HepG2 (cell line): ENCODE measurements around the gene PTCH1. TPM values are rescaled to one million over a fixed set of nuclear protein-coding genes. Genes with fewer than 3 reads are reported as not detected.
A peak's percentile ranks its signal among the peaks of the same experiment; 100 is the strongest.

Source experiments
- CEBPB ChIP-seq: IDR thresholded peaks from 2 replicates; pipeline ENCODE4 v1.6.1; 2011; ENCODE audit warnings: low read depth, low read length, improper control_type of control experiment, borderline replicate concordance
- HOXA5 ChIP-seq: sonication (generic); formaldehyde crosslinking; IDR thresholded peaks from 2 replicates; pipeline ENCODE4 v1.4.0; 2020; ENCODE audit warnings: missing genetic modification reagents
- NONO ChIP-seq, 2 experiments: fragments of 450-650 bp in 1 of 2; sonication (generic) in 1 of 2; formaldehyde crosslinking in 1 of 2; IDR thresholded peaks in 1 of 2; conservative IDR thresholded peaks in 1 of 2; 2 replicates each; pipeline versions ENCODE4 v1.6.1 to v1.8.0; 2017 to 2022; ENCODE audit warnings: mild to moderate bottlenecking in 1 of 2, missing genetic modification reagents in 1 of 2, moderate library complexity in 1 of 2
- PRPF4 ChIP-seq: fragments of 200-400 bp; formaldehyde crosslinking; IDR thresholded peaks from 2 replicates; pipeline ENCODE4 v1.6.1; 2016; ENCODE audit warnings: low read length, low read depth; ENCODE audit not compliant: poor library complexity, severe bottlenecking
- RAD21 ChIP-seq: fragments of 450-650 bp; formaldehyde crosslinking; IDR thresholded peaks from 2 replicates; pipeline ENCODE4 v1.5.0; 2020; ENCODE audit warnings: mild to moderate bottlenecking
- RARA ChIP-seq: IDR thresholded peaks from 2 replicates; pipeline ENCODE4 v1.6.1; 2016; ENCODE audit warnings: missing genetic modification reagents, missing compliant biosample characterization
- RFX5 ChIP-seq: IDR thresholded peaks from 2 replicates; pipeline ENCODE4 v1.6.1; 2011; ENCODE audit warnings: low read depth, low read length, improper control_type of control experiment
- STAT5B ChIP-seq: sonication (generic); formaldehyde crosslinking; IDR thresholded peaks from 2 replicates; pipeline ENCODE4 v1.4.0; 2020; ENCODE audit warnings: missing genetic modification reagents
- TCF7L2 ChIP-seq: IDR thresholded peaks from 2 replicates; pipeline ENCODE4 v1.6.1; 2011; ENCODE audit warnings: mild to moderate bottlenecking, low read depth, low read length, moderate library complexity
- WIZ ChIP-seq: sonication (generic); formaldehyde crosslinking; IDR thresholded peaks from 2 replicates; pipeline ENCODE4 v1.5.1; 2020; ENCODE audit warnings: mild to moderate bottlenecking, missing genetic modification reagents
- ZC3H4 ChIP-seq: sonication (generic); formaldehyde crosslinking; IDR thresholded peaks from 2 replicates; pipeline ENCODE4 v1.4.0; 2020; ENCODE audit warnings: missing genetic modification reagents, borderline replicate concordance
- ZNF33B ChIP-seq: sonication (generic); formaldehyde crosslinking; IDR thresholded peaks from 2 replicates; pipeline ENCODE4 v1.5.1; 2020; ENCODE audit warnings: mild to moderate bottlenecking, missing genetic modification reagents
- ZNF777 ChIP-seq: sonication (generic); formaldehyde crosslinking; IDR thresholded peaks from 2 replicates; pipeline ENCODE4 v1.4.0; 2020; ENCODE audit warnings: missing genetic modification reagents
- ZNF891 ChIP-seq: sonication (generic); formaldehyde crosslinking; IDR thresholded peaks from 2 replicates; pipeline ENCODE4 v1.5.0; 2020; ENCODE audit warnings: mild to moderate bottlenecking, missing genetic modification reagents
- polyA plus RNA-seq, 8 experiments: library from polyadenylated mRNA; depleted of rRNA in 3 of 8; stranded (reverse) in 7 of 8; unstranded in 1 of 8; fragments of >200 nt; fragmentation: Illumina TruSeq in 4 of 8; extraction: Trizol in 4 of 8; gene quantifications; 2 replicates each; pipeline versions ENCODE4 v1.2.1 to v1.2.3, GENCODE V29; 2011 to 2016; ENCODE audit warnings: low read depth in 4 of 8, missing spikeins in 1 of 8, mixed read lengths in 1 of 8; ENCODE audit not compliant: insufficient read depth in 1 of 8
- total RNA-seq, 5 experiments: library from RNA; depleted of rRNA; stranded (reverse); fragments of >200 nt; fragmentation: Illumina TruSeq; extraction: Trizol; gene quantifications; 2 replicates each; pipeline ENCODE4 v1.2.3, GENCODE V29; 2016; ENCODE audit warnings: low read depth in 1 of 5
- TF ChIP-seq, protein P1 (sequence below): IDR thresholded peaks from 2 replicates; pipeline ENCODE4 v1.6.1; 2012; ENCODE audit warnings: inconsistent platforms
- TF ChIP-seq, protein P2 (sequence below): sonication (generic); formaldehyde crosslinking; IDR thresholded peaks from 2 replicates; pipeline ENCODE4 v1.8.0; 2022; ENCODE audit warnings: missing genetic modification reagents, low read depth, mild to moderate bottlenecking, borderline replicate concordance
- TF ChIP-seq, protein P3 (sequence below): sonication (generic); formaldehyde crosslinking; IDR thresholded peaks from 2 replicates; pipeline ENCODE4 v1.4.0; 2020; ENCODE audit warnings: missing genetic modification reagents
- TF ChIP-seq, protein P4 (sequence below): sonication (generic); formaldehyde crosslinking; IDR thresholded peaks from 2 replicates; pipeline ENCODE4 v1.4.0; 2020; ENCODE audit warnings: mild to moderate bottlenecking, low read depth, missing genetic modification reagents
- TF ChIP-seq, protein P5 (sequence below): sonication (generic); formaldehyde crosslinking; IDR thresholded peaks from 2 replicates; pipeline ENCODE4; 2020; ENCODE audit warnings: missing genetic modification reagents, mild to moderate bottlenecking, borderline replicate concordance
- TF ChIP-seq, protein P6 (sequence below): sonication (generic); formaldehyde crosslinking; IDR thresholded peaks from 2 replicates; pipeline ENCODE4 v1.9.0; 2021; ENCODE audit warnings: missing genetic modification reagents, mild to moderate bottlenecking, borderline replicate concordance
- TF ChIP-seq, protein P7 (sequence below): sonication (generic); formaldehyde crosslinking; IDR thresholded peaks from 2 replicates; pipeline ENCODE4 v1.8.0; 2022; ENCODE audit warnings: mild to moderate bottlenecking, missing genetic modification reagents, moderate library complexity

PTCH1 gene
- total and polyA plus RNA-seq, 2 of the 13 experiments (the other 11 are each of a cell fraction or from before 2014, with no cell fraction given) = 2.8 to 3.9 TPM

DNA sequence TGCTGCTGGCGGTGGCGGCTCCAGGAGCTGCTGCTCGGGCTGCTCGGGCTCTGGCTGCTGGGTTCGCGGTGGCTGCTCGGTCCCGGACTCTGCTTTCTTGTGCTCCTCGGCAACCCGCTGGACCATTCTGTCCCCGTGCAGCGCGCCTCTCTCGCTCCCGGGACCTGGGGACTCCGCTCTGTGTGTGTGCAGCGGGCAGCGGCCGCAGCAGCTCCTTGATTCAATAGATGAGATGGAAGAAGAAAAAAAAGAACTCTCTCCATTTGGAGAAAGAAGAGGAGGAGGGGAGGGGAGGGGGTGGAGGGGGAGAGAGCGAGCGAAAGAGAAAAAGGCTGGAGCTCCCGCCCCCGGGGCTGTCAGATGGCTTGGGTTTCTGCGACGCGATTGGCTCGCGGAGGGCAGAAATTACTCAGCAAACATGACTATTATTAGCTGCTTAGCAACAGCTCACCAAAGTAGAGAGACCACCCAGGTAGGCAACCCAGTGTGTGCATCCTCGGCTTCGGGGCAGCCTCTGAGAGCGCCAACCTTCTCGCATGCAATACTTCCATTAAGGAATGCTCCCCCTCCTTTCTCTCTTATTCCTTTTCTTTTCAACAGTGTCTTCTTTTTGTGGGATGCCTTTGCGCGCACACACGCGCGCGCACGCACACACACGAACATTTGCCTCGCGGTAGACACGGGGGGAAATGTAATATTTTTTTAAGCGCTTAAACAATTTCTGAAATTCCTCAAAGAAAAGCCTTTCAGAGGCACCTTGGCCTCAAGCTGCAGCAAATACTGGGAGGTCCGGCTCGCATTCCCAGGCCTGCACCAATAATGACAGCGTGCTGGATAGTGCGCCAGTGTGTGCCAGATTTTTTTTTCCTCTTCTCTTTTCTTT is 7.6 kb downstream of the PTCH1 start (continued):
- TF ChIP-seq, protein P1, sequence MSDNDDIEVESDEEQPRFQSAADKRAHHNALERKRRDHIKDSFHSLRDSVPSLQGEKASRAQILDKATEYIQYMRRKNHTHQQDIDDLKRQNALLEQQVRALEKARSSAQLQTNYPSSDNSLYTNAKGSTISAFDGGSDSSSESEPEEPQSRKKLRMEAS = peak; percentile 10; the same call in 1 of the 2 replicates
- TF ChIP-seq RFX5 (peak; percentile 32; the same call in 1 of the 2 replicates), TCF7L2 (no peak), STAT5B (CRISPR knock-in tag) (no peak), RARA (CRISPR knock-in tag) (no peak), ZNF33B (CRISPR knock-in tag) (no peak), WIZ (CRISPR knock-in tag) (no peak), ZNF777 (CRISPR knock-in tag) (no peak), ZNF891 (CRISPR knock-in tag) (no peak), PRPF4 (no peak), RAD21 (no peak), NONO (IDR thresholded peaks at IDR 0.05) (no peak), NONO (CRISPR knock-in tag; conservative IDR thresholded peaks at IDR 0.05) (0 out of 2 replicates have a peak, but pooled peaks have one; percentile 8), HOXA5 (CRISPR knock-in tag) (no peak), ZC3H4 (CRISPR knock-in tag) (no peak), CEBPB (no peak)
- TF ChIP-seq, protein P2, sequence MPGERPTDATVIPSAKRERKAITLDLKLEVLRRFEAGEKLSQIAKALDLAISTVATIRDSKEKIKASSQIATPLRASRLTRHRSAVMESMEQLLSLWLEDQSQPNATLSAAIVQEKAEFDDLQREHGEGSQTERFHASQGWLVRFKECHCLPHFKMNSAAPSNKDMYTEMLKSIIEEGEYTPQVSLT (CRISPR knock-in tag) = no peak
- TF ChIP-seq, protein P3, sequence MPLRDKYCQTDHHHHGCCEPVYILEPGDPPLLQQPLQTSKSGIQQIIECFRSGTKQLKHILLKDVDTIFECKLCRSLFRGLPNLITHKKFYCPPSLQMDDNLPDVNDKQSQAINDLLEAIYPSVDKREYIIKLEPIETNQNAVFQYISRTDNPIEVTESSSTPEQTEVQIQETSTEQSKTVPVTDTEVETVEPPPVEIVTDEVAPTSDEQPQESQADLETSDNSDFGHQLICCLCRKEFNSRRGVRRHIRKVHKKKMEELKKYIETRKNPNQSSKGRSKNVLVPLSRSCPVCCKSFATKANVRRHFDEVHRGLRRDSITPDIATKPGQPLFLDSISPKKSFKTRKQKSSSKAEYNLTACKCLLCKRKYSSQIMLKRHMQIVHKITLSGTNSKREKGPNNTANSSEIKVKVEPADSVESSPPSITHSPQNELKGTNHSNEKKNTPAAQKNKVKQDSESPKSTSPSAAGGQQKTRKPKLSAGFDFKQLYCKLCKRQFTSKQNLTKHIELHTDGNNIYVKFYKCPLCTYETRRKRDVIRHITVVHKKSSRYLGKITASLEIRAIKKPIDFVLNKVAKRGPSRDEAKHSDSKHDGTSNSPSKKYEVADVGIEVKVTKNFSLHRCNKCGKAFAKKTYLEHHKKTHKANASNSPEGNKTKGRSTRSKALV (CRISPR knock-in tag) = peak; percentile 66
- TF ChIP-seq, protein P4, sequence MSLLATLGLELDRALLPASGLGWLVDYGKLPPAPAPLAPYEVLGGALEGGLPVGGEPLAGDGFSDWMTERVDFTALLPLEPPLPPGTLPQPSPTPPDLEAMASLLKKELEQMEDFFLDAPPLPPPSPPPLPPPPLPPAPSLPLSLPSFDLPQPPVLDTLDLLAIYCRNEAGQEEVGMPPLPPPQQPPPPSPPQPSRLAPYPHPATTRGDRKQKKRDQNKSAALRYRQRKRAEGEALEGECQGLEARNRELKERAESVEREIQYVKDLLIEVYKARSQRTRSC = no peak
- TF ChIP-seq, protein P5, sequence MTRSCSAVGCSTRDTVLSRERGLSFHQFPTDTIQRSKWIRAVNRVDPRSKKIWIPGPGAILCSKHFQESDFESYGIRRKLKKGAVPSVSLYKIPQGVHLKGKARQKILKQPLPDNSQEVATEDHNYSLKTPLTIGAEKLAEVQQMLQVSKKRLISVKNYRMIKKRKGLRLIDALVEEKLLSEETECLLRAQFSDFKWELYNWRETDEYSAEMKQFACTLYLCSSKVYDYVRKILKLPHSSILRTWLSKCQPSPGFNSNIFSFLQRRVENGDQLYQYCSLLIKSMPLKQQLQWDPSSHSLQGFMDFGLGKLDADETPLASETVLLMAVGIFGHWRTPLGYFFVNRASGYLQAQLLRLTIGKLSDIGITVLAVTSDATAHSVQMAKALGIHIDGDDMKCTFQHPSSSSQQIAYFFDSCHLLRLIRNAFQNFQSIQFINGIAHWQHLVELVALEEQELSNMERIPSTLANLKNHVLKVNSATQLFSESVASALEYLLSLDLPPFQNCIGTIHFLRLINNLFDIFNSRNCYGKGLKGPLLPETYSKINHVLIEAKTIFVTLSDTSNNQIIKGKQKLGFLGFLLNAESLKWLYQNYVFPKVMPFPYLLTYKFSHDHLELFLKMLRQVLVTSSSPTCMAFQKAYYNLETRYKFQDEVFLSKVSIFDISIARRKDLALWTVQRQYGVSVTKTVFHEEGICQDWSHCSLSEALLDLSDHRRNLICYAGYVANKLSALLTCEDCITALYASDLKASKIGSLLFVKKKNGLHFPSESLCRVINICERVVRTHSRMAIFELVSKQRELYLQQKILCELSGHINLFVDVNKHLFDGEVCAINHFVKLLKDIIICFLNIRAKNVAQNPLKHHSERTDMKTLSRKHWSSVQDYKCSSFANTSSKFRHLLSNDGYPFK (CRISPR knock-in tag) = 0 out of 2 replicates have a peak, but pooled peaks have one; percentile 26
- TF ChIP-seq, protein P6, sequence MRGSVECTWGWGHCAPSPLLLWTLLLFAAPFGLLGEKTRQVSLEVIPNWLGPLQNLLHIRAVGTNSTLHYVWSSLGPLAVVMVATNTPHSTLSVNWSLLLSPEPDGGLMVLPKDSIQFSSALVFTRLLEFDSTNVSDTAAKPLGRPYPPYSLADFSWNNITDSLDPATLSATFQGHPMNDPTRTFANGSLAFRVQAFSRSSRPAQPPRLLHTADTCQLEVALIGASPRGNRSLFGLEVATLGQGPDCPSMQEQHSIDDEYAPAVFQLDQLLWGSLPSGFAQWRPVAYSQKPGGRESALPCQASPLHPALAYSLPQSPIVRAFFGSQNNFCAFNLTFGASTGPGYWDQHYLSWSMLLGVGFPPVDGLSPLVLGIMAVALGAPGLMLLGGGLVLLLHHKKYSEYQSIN (CRISPR knock-in tag) = no peak
- TF ChIP-seq, protein P7, sequence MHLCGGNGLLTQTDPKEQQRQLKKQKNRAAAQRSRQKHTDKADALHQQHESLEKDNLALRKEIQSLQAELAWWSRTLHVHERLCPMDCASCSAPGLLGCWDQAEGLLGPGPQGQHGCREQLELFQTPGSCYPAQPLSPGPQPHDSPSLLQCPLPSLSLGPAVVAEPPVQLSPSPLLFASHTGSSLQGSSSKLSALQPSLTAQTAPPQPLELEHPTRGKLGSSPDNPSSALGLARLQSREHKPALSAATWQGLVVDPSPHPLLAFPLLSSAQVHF = no peak
